NCI-H1436 (cell line): ENCODE results near the gene CES3.
A peak's percentile ranks its signal among the peaks of the same experiment; 100 is the strongest.

Experiments used
- DNase-seq: peaks from one replicate; lab custom pipeline; 2025; lab: John Stamatoyannopoulos, UW

Gene CES3

GRCh38 chr16:66961065-66961744 lies at the start of gene CES3:
Gene CES3 (plus strand): TSS chr16:66961266. CDS start chr16:66961308, 42 bp downstream.
- DNase-seq: peak; percentile 75

GRCh38 chr16:66911801-66912200 lies 49.3 kb upstream of the CES3 start:
- no peak for DNase-seq

GRCh38 chr16:66913081-66913480 lies 48.0 kb upstream of the CES3 start:
- DNase-seq: no peak

GRCh38 chr16:66913711-66914110 lies 47.4 kb upstream of the CES3 start:
- no peak for DNase-seq

- no peak for DNase-seq
Observed at GRCh38 chr16:66914541-66914940, 46.5 kb upstream of the CES3 start.

GRCh38 chr16:66915041-66915440 lies 46.0 kb upstream of the CES3 start:
- DNase-seq: no peak

- DNase-seq: no peak
Observed at GRCh38 chr16:66916518-66916917, 44.5 kb upstream of the CES3 start.

- DNase-seq: no peak
Observed at GRCh38 chr16:66917741-66918140, 43.3 kb upstream of the CES3 start.

GRCh38 chr16:66918355-66918754 lies 42.7 kb upstream of the CES3 start:
- no peak for DNase-seq

GRCh38 chr16:66918803-66919568 lies 42.1 kb upstream of the CES3 start, which contains the start of gene CDH16:
Gene CDH16 (minus strand): TSS chr16:66918885. CDS start chr16:66918065, 820 bp downstream.
- no peak for DNase-seq

- no peak for DNase-seq
Observed at GRCh38 chr16:66919569-66920298, 41.3 kb upstream of the CES3 start.

GRCh38 chr16:66920299-66920590 lies 40.8 kb upstream of the CES3 start:
- DNase-seq: no peak

- DNase-seq: no peak
Observed at GRCh38 chr16:66920924-66921680, 40.0 kb upstream of the CES3 start.

GRCh38 chr16:66921729-66922450 lies 39.2 kb upstream of the CES3 start:
- no peak for DNase-seq

GRCh38 chr16:66923247-66923731 lies 37.8 kb upstream of the CES3 start:
- peak; percentile 60 for DNase-seq

GRCh38 chr16:66923866-66924265 lies 37.2 kb upstream of the CES3 start:
- no peak for DNase-seq

- no peak for DNase-seq
Observed at GRCh38 chr16:66924527-66925321, 36.3 kb upstream of the CES3 start.

- DNase-seq: no peak
Observed at GRCh38 chr16:66925322-66925840, 35.7 kb upstream of the CES3 start, which contains the start of gene RRAD. Gene RRAD (minus strand): TSS chr16:66925535. CDS start chr16:66925179, 356 bp downstream.

GRCh38 chr16:66926171-66926947 lies 34.7 kb upstream of the CES3 start:
- DNase-seq: no peak
